Ishikawa (cell line): ENCODE results near the gene CXCL6.

Experiments
- CEBPB ChIP-seq: IDR thresholded peaks from 2 replicates; pipeline ENCODE4 v1.6.1; 2012
- CREB1 ChIP-seq: IDR thresholded peaks from 2 replicates; pipeline ENCODE4 v1.6.1; 2012; ENCODE audit warnings: low read depth
- EGR1 ChIP-seq: IDR thresholded peaks from 2 replicates; pipeline ENCODE4 v1.6.1; 2012
- EP300 ChIP-seq: IDR thresholded peaks from 2 replicates; pipeline ENCODE4 v1.6.1; 2012; ENCODE audit warnings: borderline replicate concordance
- FOXM1 ChIP-seq: IDR thresholded peaks from 2 replicates; pipeline ENCODE4 v1.6.1; 2012; ENCODE audit warnings: low read depth, borderline replicate concordance
- MAX ChIP-seq: IDR thresholded peaks from 2 replicates; pipeline ENCODE4 v1.6.1; 2012
- NFIC ChIP-seq: IDR thresholded peaks from 2 replicates; pipeline ENCODE4 v1.6.1; 2012
- RAD21 ChIP-seq: IDR thresholded peaks from 2 replicates; pipeline ENCODE4 v1.6.1; 2012; ENCODE audit warnings: low read depth
- REST ChIP-seq: IDR thresholded peaks from 2 replicates; pipeline ENCODE4 v1.6.1; 2012; ENCODE audit warnings: low read depth, mild to moderate bottlenecking
- TAF1 ChIP-seq: IDR thresholded peaks from 2 replicates; pipeline ENCODE4 v1.6.1; 2012; ENCODE audit warnings: low read depth, mild to moderate bottlenecking
- TCF12 ChIP-seq: IDR thresholded peaks from 2 replicates; pipeline ENCODE4 v1.6.1; 2012; ENCODE audit warnings: low read depth
- TEAD4 ChIP-seq: IDR thresholded peaks from 2 replicates; pipeline ENCODE4 v1.6.1; 2012
- USF1 ChIP-seq: IDR thresholded peaks from 2 replicates; pipeline ENCODE4 v1.6.1; 2012
- YY1 ChIP-seq: IDR thresholded peaks from 2 replicates; pipeline ENCODE4 v1.6.1; 2012; ENCODE audit warnings: low read depth
- ZBTB7A ChIP-seq: IDR thresholded peaks from 2 replicates; pipeline ENCODE4 v1.6.1; 2012; ENCODE audit warnings: low read depth

CXCL6 gene

GRCh38 chr4:73800206-73800605, 36.3 kb upstream of the CXCL6 start:
- TF ChIP-seq YY1 (no peak), CEBPB (no peak), EGR1 (no peak), REST (no peak), TAF1 (no peak), RAD21 (no peak), FOXM1 (no peak), USF1 (no peak), ZBTB7A (no peak), EP300 (no peak), MAX (no peak), TEAD4 (no peak), TCF12 (no peak), NFIC (no peak), CREB1 (no peak)

DNA sequence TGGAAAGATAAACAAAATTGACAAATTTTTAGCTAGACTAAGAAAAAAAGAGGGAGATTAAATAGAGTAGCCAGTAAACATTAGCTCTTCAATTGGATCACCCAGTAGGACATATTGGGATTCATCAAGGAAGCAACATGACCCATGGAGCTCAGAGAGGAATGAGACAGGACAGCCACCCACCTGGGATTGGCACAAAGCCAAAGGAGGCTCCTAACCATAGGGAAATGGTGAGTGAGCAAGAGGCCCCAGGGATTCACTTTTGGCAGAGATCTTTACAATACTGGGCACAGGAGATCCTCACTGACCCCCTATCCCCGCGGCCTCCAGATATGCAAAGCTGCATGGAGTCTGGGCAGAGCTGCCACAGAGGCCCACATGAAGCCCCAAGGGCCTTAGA, 34.8 kb upstream of the CXCL6 start:
- no peak for TF ChIP-seq TAF1

DNA sequence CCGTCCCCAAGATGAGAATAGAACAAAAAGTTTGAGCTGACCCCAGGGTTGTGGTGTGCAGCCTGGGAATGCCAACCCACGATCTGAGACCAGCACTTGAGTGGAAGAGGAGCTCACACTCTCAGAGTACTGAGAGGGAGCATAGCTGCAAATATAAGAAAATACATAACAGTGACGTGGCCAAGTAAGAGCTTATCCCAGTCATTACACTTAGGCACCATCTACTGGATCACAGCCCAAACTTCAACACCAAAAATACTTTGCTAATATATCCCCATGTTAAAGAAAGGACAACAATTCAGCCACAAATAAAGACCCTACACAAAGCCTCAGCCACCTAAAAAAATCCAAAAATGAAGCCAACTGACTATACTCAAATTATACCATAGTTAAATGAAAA, 33.3 kb upstream of the CXCL6 start:
- TF ChIP-seq REST (no peak), RAD21 (peak; percentile 40), ZBTB7A (no peak)

GRCh38 chr4:73810191-73810590, 26.3 kb upstream of the CXCL6 start:
- TF ChIP-seq CREB1: no peak
- TF ChIP-seq TAF1: no peak
- no peak for TF ChIP-seq FOXM1
- no peak for TF ChIP-seq USF1
- no peak for TF ChIP-seq TCF12
- TF ChIP-seq ZBTB7A: no peak
- TF ChIP-seq EP300: no peak
- TF ChIP-seq NFIC: no peak
- TF ChIP-seq REST: no peak
- no peak for TF ChIP-seq MAX
- no peak for TF ChIP-seq YY1
- TF ChIP-seq TEAD4: no peak
- TF ChIP-seq RAD21: no peak
- TF ChIP-seq CEBPB: no peak
- no peak for TF ChIP-seq EGR1

DNA sequence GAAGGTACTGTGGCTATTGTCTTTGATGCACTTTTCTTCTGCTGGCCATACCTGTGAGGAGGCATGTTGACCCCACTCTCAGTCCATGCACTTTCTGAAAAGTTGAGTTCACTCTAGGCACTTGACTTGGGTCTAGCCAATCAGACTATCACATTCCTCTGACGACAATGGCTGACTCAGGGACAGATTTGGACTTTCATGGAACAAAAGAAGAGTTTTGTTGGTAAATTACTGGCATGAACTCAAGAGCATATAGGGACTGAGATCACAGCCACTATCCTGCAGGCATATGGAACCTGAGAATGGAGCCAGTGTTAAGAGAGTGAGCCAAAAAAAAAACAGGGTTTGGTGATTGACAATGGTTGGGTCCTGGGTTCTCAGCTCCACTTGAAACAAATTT, 24.6 kb upstream of the CXCL6 start:
- no peak for TF ChIP-seq CREB1
- TF ChIP-seq MAX: no peak
- TF ChIP-seq USF1: no peak
- no peak for TF ChIP-seq ZBTB7A
- no peak for TF ChIP-seq TCF12
